Activated CD4-positive, alpha-beta T cell treated with anti-CD3 and anti-CD28 coated beads for 36 hours (primary cell): ENCODE results near the gene ANKRD63. TPM values are rescaled to one million over a fixed set of nuclear protein-coding genes. Genes with fewer than 3 reads are reported as not detected.

Source experiments
- ATAC-seq: fragments of 200-7000 bp; cut with Tn5 transposase; one replicate; pipeline ENCODE4 v1.10.0; 2021; ENCODE audit warnings: mild to moderate bottlenecking, moderate library complexity
- CTCF ChIA-PET: fragments of 350-600 bp; sonication (Branson Sonifier 250); formaldehyde crosslinking; loops from one replicate; lab custom pipeline; 2021; ENCODE audit warnings: antibody characterized with exemption; lab: Charles Lee
- POLR2A ChIA-PET: fragments of 350-600 bp; sonication (Branson Sonifier 250); formaldehyde crosslinking; loops from one replicate; lab custom pipeline; 2021; ENCODE audit warnings: antibody characterized with exemption, inconsistent platforms; lab: Charles Lee
- DNase-seq: peaks from one replicate; pipeline ENCODE4 v3.0.0-alpha.2; 2020
- H3K27ac Mint-ChIP-seq: one replicate; pipeline ENCODE4 v1.8.0; 2021; ENCODE audit warnings: mixed read lengths
- H3K27me3 Mint-ChIP-seq: one replicate; pipeline ENCODE4 v1.8.0; 2021; ENCODE audit warnings: mixed read lengths
- H3K36me3 Mint-ChIP-seq: one replicate; pipeline ENCODE4 v1.8.0; 2021; ENCODE audit warnings: low read depth, mixed read lengths
- H3K4me1 Mint-ChIP-seq: one replicate; pipeline ENCODE4 v1.8.0; 2021; ENCODE audit warnings: mixed read lengths
- H3K4me3 Mint-ChIP-seq: one replicate; pipeline ENCODE4 v1.8.0; 2021; ENCODE audit warnings: mild to moderate bottlenecking, moderate library complexity, mixed read lengths
- H3K9me3 Mint-ChIP-seq: one replicate; pipeline ENCODE4 v1.8.0; 2021; ENCODE audit warnings: low read depth, mixed read lengths
- intact Hi-C, 2 experiments: fragments of 100-400 bp; cut with DNase I in 1 of 2; cut with micrococcal nuclease in 1 of 2; formaldehyde crosslinking; loops; one replicate each; pipeline versions ENCODE4 v1.14.2 to v1.15.1; 2022 to 2024; cut with DNase I, micrococcal nuclease
- total RNA-seq, 2 experiments: library from RNA; stranded (reverse); gene quantifications; one replicate each; pipeline ENCODE4 v1.2.3, GENCODE V29; 2021

The ANKRD63 gene
- total RNA-seq, 2 experiments from 2014 or later: not detected

GRCh38 chr15:40295877-40296560, 13.2 kb upstream of the ANKRD63 start:
- intact Hi-C loops: no loop called here
- Mint-ChIP-seq H3K9me3 (no peaks in the 10 kb centered on the region), H3K4me1 (no peaks in the 10 kb centered on the region), H3K27me3 (no peaks in the 10 kb centered on the region), H3K4me3 (no peak overlapping the region), H3K27ac (no peak overlapping the region), H3K36me3 (peaks cover 24% of the 10 kb centered on the region)
- CTCF ChIA-PET: no interaction called here
- no peak for ATAC-seq
- no peak for DNase-seq
- POLR2A ChIA-PET: interaction anchor here (0.6 kb wide), 1 partner anchor 9 kb away, joined by 4 read pairs; no protein-coding TSS in a partner anchor

GRCh38 chr15:40295297-40295696, 12.4 kb upstream of the ANKRD63 start:
- Mint-ChIP-seq H3K4me3 (no peak overlapping the region), H3K36me3 (peaks cover 17% of the 10 kb centered on the region), H3K9me3 (no peaks in the 10 kb centered on the region), H3K27me3 (no peaks in the 10 kb centered on the region), H3K4me1 (no peaks in the 10 kb centered on the region), H3K27ac (no peak overlapping the region)
- ATAC-seq (no peak), DNase-seq (no peak)
- POLR2A ChIA-PET: no interaction called here
- intact Hi-C loops: no loop called here
- CTCF ChIA-PET: interaction anchor here (1.2 kb wide), 1 partner anchor 12 kb away, joined by 8 read pairs; the partner anchor contains the start of gene PLCB2

GRCh38 chr15:40293905-40294895, 11.3 kb upstream of the ANKRD63 start:
- H3K4me1 Mint-ChIP-seq: no peaks in the 10 kb centered on the region
- ChIA-PET CTCF (interaction anchor here (0.5 to 1.7 kb wide), 6 partner anchors 13 to 247 kb away, joined by 3 to 8 read pairs (median 5); partner anchors contain the start of gene PLCB2), POLR2A (no interaction called here)
- DNase-seq (no peak), ATAC-seq (no peak)
- intact Hi-C loops: no loop called here
- H3K27ac Mint-ChIP-seq: no peak overlapping the region
- H3K36me3 Mint-ChIP-seq: peaks cover 9% of the 10 kb centered on the region
- H3K4me3 Mint-ChIP-seq: no peak overlapping the region
- H3K27me3 Mint-ChIP-seq: no peaks in the 10 kb centered on the region
- no peaks in the 10 kb centered on the region for H3K9me3 Mint-ChIP-seq

- no peaks in the 10 kb centered on the region for H3K27me3 Mint-ChIP-seq
- no peaks in the 10 kb centered on the region for H3K4me1 Mint-ChIP-seq
- H3K9me3 Mint-ChIP-seq: no peaks in the 10 kb centered on the region
- POLR2A ChIA-PET: no interaction called here
- ATAC-seq: no peak
- intact Hi-C loops: no loop called here
- peaks cover 5% of the 10 kb centered on the region for H3K36me3 Mint-ChIP-seq
- no peak overlapping the region for H3K4me3 Mint-ChIP-seq
- CTCF ChIA-PET: interaction anchor here (0.5 to 1.7 kb wide), 8 partner anchors 8 to 494 kb away, joined by 3 to 6 read pairs (median 3); no protein-coding TSS in a partner anchor
- DNase-seq: no peak
- H3K27ac Mint-ChIP-seq: no peak overlapping the region
Measured at GRCh38 chr15:40293006-40293405, 10.1 kb upstream of the ANKRD63 start.

GRCh38 chr15:40292246-40292645, 9.4 kb upstream of the ANKRD63 start:
- CTCF ChIA-PET: interaction anchor here (0.9 to 2.6 kb wide), 4 partner anchors 13 to 17 kb away, joined by 3 to 9 read pairs (median 6); no protein-coding TSS in a partner anchor
- Mint-ChIP-seq H3K27me3 (no peaks in the 10 kb centered on the region), H3K27ac (no peak overlapping the region), H3K36me3 (peaks cover 5% of the 10 kb centered on the region), H3K4me1 (no peaks in the 10 kb centered on the region), H3K4me3 (no peak overlapping the region), H3K9me3 (no peaks in the 10 kb centered on the region)
- DNase-seq (no peak), ATAC-seq (no peak)
- POLR2A ChIA-PET: no interaction called here
- intact Hi-C loops: no loop called here

GRCh38 chr15:40290918-40291574, 8.2 kb upstream of the ANKRD63 start:
- no peak for ATAC-seq
- intact Hi-C loops: no loop called here

GRCh38 chr15:40290545-40290917, 7.7 kb upstream of the ANKRD63 start:
- H3K4me1 Mint-ChIP-seq: peaks cover 3% of the 10 kb centered on the region
- no peaks in the 10 kb centered on the region for H3K27me3 Mint-ChIP-seq
- CTCF ChIA-PET: interaction anchor here (0.8 to 2.6 kb wide), 4 partner anchors 10 to 239 kb away, joined by 3 to 9 read pairs (median 6); no protein-coding TSS in a partner anchor
- POLR2A ChIA-PET: no interaction called here
- intact Hi-C loops: no loop called here
- DNase-seq: no peak
- H3K27ac Mint-ChIP-seq: no peak overlapping the region
- peaks cover 3% of the 10 kb centered on the region for H3K36me3 Mint-ChIP-seq
- no peak for ATAC-seq
- H3K4me3 Mint-ChIP-seq: no peak overlapping the region
- H3K9me3 Mint-ChIP-seq: no peaks in the 10 kb centered on the region

More at GRCh38 chr15:40290918-40291574, 8.2 kb upstream of the ANKRD63 start:
- H3K27ac Mint-ChIP-seq: no peak overlapping the region
- no peaks in the 10 kb centered on the region for H3K4me1 Mint-ChIP-seq
- no peak for DNase-seq
- H3K36me3 Mint-ChIP-seq: peaks cover 3% of the 10 kb centered on the region
- H3K4me3 Mint-ChIP-seq: no peak overlapping the region
- ChIA-PET POLR2A (no interaction called here), CTCF (interaction anchor here (0.6 to 2.6 kb wide), 6 partner anchors 11 to 256 kb away, joined by 3 to 9 read pairs (median 4); no protein-coding TSS in a partner anchor)
- H3K27me3 Mint-ChIP-seq: no peaks in the 10 kb centered on the region
- H3K9me3 Mint-ChIP-seq: no peaks in the 10 kb centered on the region

GRCh38 chr15:40289140-40289775, 6.4 kb upstream of the ANKRD63 start:
- no peaks in the 10 kb centered on the region for H3K9me3 Mint-ChIP-seq
- H3K4me3 Mint-ChIP-seq: no peak overlapping the region
- ATAC-seq (no peak), DNase-seq (no peak)
- H3K27me3 Mint-ChIP-seq: no peaks in the 10 kb centered on the region
- H3K36me3 Mint-ChIP-seq: peaks cover 2% of the 10 kb centered on the region
- CTCF ChIA-PET: interaction anchor here (0.6 to 2.6 kb wide), 10 partner anchors 9 to 173 kb away, joined by 3 to 14 read pairs (median 6); partner anchors contain the start of gene PLCB2
- POLR2A ChIA-PET: interaction anchor here (1.4 kb wide), 1 partner anchor 18 kb away, joined by 5 read pairs; the partner anchor contains the start of gene PLCB2
- intact Hi-C loops: no loop called here
- H3K4me1 Mint-ChIP-seq: peaks cover 4% of the 10 kb centered on the region
- H3K27ac Mint-ChIP-seq: no peak overlapping the region

GRCh38 chr15:40287968-40288367, 5.1 kb upstream of the ANKRD63 start:
- Mint-ChIP-seq H3K4me3 (no peak overlapping the region), H3K9me3 (no peaks in the 10 kb centered on the region), H3K27me3 (peaks cover 7% of the 10 kb centered on the region), H3K36me3 (no peaks in the 10 kb centered on the region), H3K4me1 (peaks cover 4% of the 10 kb centered on the region), H3K27ac (no peak overlapping the region)
- ChIA-PET CTCF (interaction anchor here (0.8 to 5.7 kb wide), 6 partner anchors 9 to 49 kb away, joined by 3 to 30 read pairs (median 8); partner anchors contain the start of gene PLCB2), POLR2A (no interaction called here)
- no peak for ATAC-seq
- no peak for DNase-seq
- intact Hi-C loops: no loop called here

- Mint-ChIP-seq H3K27ac (no peak overlapping the region), H3K4me3 (no peak overlapping the region), H3K4me1 (peaks cover 4% of the 10 kb centered on the region), H3K27me3 (peaks cover 7% of the 10 kb centered on the region), H3K9me3 (no peaks in the 10 kb centered on the region), H3K36me3 (no peaks in the 10 kb centered on the region)
- ATAC-seq (no peak), DNase-seq (no peak)
- intact Hi-C loops: no loop called here
- ChIA-PET POLR2A (interaction anchor here (0.6 kb wide), 1 partner anchor 21 kb away, joined by 5 read pairs; no protein-coding TSS in a partner anchor), CTCF (interaction anchor here (0.8 to 5.7 kb wide), 4 partner anchors 8 to 21 kb away, joined by 3 to 30 read pairs (median 10); partner anchors contain the start of gene PLCB2)
Measured at GRCh38 chr15:40287505-40287904, 4.6 kb upstream of the ANKRD63 start.
